HAP-1 (cell line): ENCODE data around the gene CDH13.

ENCODE experiments used
- DNase-seq, 2 experiments: peaks; one replicate each; pipeline ENCODE4 v3.0.0-alpha.2; 2016 to 2020; ENCODE audit warnings: low spot score in 2 of 2
- H3K27me3 ChIP-seq: fragments of 250-450 bp; sonication (Bioruptor Pico); 2 replicates; pipeline ENCODE4 v1.5.1; 2020; ENCODE audit warnings: low read depth, mild to moderate bottlenecking, moderate library complexity
- H3K36me3 ChIP-seq: fragments of 250-450 bp; sonication (Bioruptor Pico); replicated peaks from 2 replicates; pipeline ENCODE4 v1.5.1; 2020; ENCODE audit warnings: mild to moderate bottlenecking
- H3K4me1 ChIP-seq: fragments of 250-450 bp; sonication (Bioruptor Pico); 2 replicates; pipeline ENCODE4 v1.5.1; 2020; ENCODE audit warnings: mild to moderate bottlenecking
- H3K4me3 ChIP-seq: fragments of 250-450 bp; sonication (Bioruptor Pico); 2 replicates; pipeline ENCODE4 v1.5.1; 2020; ENCODE audit warnings: mild to moderate bottlenecking, moderate library complexity
- H3K9me3 ChIP-seq: fragments of 250-450 bp; sonication (Bioruptor Pico); 2 replicates; pipeline ENCODE4 v1.5.1; 2020; ENCODE audit warnings: mild to moderate bottlenecking, moderate library complexity
- in situ Hi-C: fragments of 300-500 bp; cut with MboI; formaldehyde crosslinking; loops from 3 replicates; pipeline ENCODE4 v1.14.3; 2020; ENCODE audit warnings: low sequenced_read_pairs, inconsistent platforms, mixed read lengths

CDH13 gene

DNA sequence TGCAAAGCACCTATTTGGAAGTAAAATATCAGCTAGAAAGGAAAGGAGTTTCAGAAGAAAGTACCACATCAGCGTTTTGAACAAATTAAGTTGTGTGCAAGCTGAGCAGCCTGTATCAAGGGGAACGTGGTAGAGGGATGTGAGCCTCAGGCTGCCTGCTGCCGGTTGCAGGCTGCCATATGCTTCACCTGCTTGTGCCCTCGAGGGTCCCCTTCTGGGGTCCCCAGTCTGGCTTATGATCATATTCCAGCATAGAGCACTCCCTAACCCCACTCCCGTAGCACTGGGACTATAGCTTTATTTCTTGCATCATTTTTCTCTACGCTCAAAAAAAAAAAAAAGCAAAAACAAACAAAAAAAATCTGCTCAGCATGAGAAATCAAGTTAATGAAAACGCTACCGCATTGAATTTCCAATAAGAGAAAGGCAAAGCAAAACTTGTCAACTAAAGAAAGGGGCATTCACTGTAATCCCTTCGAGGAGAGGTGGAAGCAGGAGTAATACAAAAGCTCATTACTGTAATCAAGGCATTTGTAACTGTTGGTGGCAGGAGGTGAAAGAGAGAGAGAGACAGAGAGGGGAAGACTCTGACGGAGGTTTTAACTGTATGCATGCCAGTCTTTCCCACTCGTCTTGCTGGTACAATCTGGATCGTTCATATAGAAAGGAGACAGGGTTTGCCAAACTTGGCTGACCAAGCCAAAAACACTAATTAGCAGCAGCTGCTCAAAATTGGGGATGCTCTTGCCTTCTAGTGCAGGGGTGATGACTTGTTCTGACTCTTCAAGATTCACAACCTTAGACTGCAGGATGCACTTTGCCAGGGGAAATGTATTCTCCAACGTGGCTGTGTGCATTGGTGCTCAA lies 922.8 kb downstream of the CDH13 start:
- Histone ChIP-seq H3K4me1 (no peaks in the 10 kb centered on the region), H3K36me3 (no peaks in the 10 kb centered on the region), H3K27me3 (no peaks in the 10 kb centered on the region), H3K9me3 (no peaks in the 10 kb centered on the region), H3K4me3 (no peak overlapping the region)
- no peak for DNase-seq
- in situ Hi-C loops, result no loop called here

- Histone ChIP-seq H3K9me3 (no peaks in the 10 kb centered on the region), H3K27me3 (no peaks in the 10 kb centered on the region), H3K4me1 (no peaks in the 10 kb centered on the region), H3K4me3 (no peak overlapping the region), H3K36me3 (no peaks in the 10 kb centered on the region)
- no peak for DNase-seq
- in situ Hi-C loops, result no loop called here
These were observed 923.4 kb downstream of the CDH13 start for GRCh38 chr16:83550183-83550569.

DNA sequence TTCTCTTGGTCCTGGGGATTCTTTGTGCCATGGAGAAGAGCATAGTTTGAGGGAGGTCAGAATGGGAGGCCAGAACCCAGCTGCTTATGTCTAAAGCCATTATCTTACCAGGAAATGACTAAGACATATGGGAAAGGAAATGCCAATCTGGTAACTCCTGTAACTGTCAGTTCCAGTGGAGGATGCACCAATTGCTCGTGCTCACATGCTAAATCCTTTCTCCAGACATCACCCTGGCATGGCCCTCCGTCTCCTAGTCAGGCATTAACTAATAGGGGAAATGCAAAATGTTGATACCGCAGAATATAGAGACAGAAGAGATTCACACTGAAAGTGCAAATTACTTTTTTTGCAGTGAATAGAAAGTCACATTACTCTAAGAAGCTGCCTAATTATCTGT lies 925.5 kb downstream of the CDH13 start:
- no peak for DNase-seq
- no peak overlapping the region for H3K4me3 ChIP-seq
- H3K4me1 ChIP-seq, result no peaks in the 10 kb centered on the region
- no peaks in the 10 kb centered on the region for H3K9me3 ChIP-seq
- no peaks in the 10 kb centered on the region for H3K36me3 ChIP-seq
- no peaks in the 10 kb centered on the region for H3K27me3 ChIP-seq
- in situ Hi-C loops, result no loop called here

DNA sequence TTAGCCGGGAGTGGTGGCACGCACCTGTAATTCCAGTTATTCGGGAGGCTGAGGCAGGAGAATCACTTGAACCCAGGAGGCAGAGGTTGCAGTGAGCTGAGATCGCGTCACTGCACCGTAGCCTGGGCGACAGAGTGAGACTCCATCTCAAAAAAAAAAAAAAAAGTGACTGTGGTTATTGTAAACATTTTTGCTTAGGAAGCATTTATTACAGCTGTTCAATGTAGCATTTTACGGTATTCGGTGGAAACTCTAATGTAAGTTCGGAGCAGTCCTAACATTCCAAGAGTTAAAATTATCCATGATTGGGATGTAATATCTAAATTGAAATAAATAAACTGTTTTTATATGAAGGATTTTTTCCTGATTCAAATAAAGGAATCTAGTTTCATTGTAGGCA lies 926.2 kb downstream of the CDH13 start:
- in situ Hi-C loops, result no loop called here
- H3K9me3 ChIP-seq, result no peaks in the 10 kb centered on the region
- H3K4me3 ChIP-seq, result no peak overlapping the region
- H3K36me3 ChIP-seq, result no peaks in the 10 kb centered on the region
- DNase-seq, result no peak
- no peaks in the 10 kb centered on the region for H3K27me3 ChIP-seq
- no peaks in the 10 kb centered on the region for H3K4me1 ChIP-seq

DNA sequence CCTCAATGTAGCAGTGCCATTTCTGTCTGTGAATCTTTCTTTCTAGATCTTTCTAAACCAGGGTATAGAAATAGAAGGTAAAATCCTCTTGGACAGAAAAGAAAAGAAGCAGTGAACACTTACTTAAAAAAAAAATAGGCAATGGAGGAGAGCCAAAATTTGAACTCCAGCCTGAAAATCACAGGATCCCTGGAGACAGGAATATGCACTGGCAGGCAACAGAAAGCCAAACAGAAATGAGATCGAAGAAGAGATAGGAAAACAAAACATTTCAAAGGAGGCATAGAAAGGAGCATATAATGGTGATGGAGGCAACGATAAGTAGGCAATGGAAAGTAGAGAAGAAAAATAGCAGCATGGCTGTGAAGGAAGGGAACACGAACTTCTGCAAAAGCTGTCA lies 927.3 kb downstream of the CDH13 start:
- no peaks in the 10 kb centered on the region for H3K4me1 ChIP-seq
- no peak overlapping the region for H3K4me3 ChIP-seq
- H3K9me3 ChIP-seq, result no peaks in the 10 kb centered on the region
- H3K36me3 ChIP-seq, result no peaks in the 10 kb centered on the region
- H3K27me3 ChIP-seq, result no peaks in the 10 kb centered on the region
- peak in 1 of 2 experiments; percentile 11 for DNase-seq
- in situ Hi-C loops, result no loop called here

GRCh38 chr16:83554540-83554939 lies 927.8 kb downstream of the CDH13 start:
- H3K27me3 ChIP-seq, result no peaks in the 10 kb centered on the region
- no peak for DNase-seq
- H3K36me3 ChIP-seq, result no peaks in the 10 kb centered on the region
- H3K9me3 ChIP-seq, result no peaks in the 10 kb centered on the region
- in situ Hi-C loops, result no loop called here
- H3K4me3 ChIP-seq, result no peak overlapping the region
- H3K4me1 ChIP-seq, result no peaks in the 10 kb centered on the region

GRCh38 chr16:83561876-83562275 lies 935.1 kb downstream of the CDH13 start:
- Histone ChIP-seq H3K27me3 (no peaks in the 10 kb centered on the region), H3K9me3 (no peaks in the 10 kb centered on the region), H3K4me3 (no peak overlapping the region), H3K4me1 (no peaks in the 10 kb centered on the region), H3K36me3 (no peaks in the 10 kb centered on the region)
- in situ Hi-C loops, result no loop called here
- DNase-seq, result peak in 1 of 2 experiments; percentile 16

DNA sequence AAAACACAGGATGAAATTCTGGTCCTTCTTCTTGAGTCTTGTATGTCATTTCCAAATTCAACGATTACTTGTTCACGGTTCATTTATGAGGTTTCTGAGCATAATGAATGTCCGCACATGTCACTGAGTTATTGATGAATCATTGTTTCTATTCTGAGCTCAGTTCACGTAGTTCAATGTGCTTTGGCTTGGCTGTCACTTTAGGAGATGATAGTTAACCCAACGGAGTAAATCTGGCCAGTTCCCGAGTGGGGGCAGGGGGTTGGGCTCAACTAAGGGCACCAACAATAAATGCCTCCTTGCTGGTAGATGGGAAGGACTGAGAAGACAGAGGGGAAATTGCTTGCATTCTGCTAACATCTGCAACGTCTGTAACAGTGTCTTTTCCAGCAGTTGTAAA lies 941.6 kb downstream of the CDH13 start:
- no peaks in the 10 kb centered on the region for H3K4me1 ChIP-seq
- H3K27me3 ChIP-seq, result no peaks in the 10 kb centered on the region
- in situ Hi-C loops, result no loop called here
- H3K36me3 ChIP-seq, result no peaks in the 10 kb centered on the region
- DNase-seq, result no peak
- H3K9me3 ChIP-seq, result no peaks in the 10 kb centered on the region
- no peak overlapping the region for H3K4me3 ChIP-seq

GRCh38 chr16:83574388-83574787 lies 947.6 kb downstream of the CDH13 start:
- DNase-seq, result no peak
- Histone ChIP-seq H3K4me1 (no peaks in the 10 kb centered on the region), H3K9me3 (no peaks in the 10 kb centered on the region), H3K36me3 (no peaks in the 10 kb centered on the region), H3K27me3 (no peaks in the 10 kb centered on the region), H3K4me3 (no peak overlapping the region)
- in situ Hi-C loops, result no loop called here

DNA sequence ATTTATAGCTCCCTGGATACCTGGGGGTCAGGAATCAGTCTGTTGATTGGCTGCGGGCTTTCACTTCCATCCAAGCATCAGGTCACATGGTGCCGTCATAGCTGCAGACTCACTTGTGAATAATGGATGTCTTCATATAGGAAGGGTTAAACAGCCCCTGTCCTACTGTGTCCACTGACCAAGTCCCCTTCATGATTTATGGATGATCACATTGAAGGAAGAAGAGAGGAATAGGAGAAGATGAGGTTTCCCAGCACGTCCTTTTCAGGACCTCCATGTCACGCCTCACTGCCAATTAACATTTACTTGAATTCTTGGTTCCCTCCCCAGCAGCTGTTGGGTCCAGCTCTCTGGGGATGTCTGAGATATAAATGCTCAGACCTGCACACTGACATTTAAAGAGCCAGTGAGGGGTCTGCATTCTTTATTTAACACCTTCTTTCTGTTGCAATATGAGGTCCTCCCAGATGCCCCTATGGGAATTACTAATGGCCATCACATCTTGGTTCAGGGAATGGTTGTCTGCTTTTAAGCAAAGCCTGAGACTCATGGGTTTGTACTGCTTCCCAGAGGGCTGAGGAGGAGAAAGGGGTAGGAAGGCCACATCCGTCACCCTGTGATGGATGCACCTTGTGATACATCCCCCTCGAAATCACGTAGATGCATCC lies 950.4 kb downstream of the CDH13 start:
- no peaks in the 10 kb centered on the region for H3K36me3 ChIP-seq
- H3K4me3 ChIP-seq, result no peak overlapping the region
- in situ Hi-C loops, result no loop called here
- H3K27me3 ChIP-seq, result no peaks in the 10 kb centered on the region
- no peaks in the 10 kb centered on the region for H3K9me3 ChIP-seq
- DNase-seq, result no peak
- no peaks in the 10 kb centered on the region for H3K4me1 ChIP-seq

DNA sequence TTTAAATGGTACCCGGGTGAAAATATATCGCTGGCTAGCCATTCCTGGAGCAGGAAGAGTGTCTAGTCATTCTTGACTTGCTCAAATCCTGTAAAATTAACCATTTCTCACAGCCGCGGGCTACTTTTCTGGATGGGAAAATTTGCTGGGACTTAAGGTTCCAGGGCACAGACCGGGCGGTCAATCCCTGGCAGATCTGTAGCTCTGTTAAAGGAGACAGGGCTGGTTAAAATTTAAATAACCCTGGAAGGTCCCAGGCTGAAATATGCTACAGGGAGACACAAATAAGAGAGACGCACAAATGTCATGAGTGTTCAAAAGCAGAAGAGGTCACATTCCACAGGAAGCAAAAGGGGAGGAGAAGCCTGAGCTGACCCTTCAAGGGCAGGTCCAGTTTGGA lies 951.4 kb downstream of the CDH13 start:
- in situ Hi-C loops, result no loop called here
- H3K4me1 ChIP-seq, result no peaks in the 10 kb centered on the region
- H3K4me3 ChIP-seq, result no peak overlapping the region
- DNase-seq, result no peak
- H3K36me3 ChIP-seq, result no peaks in the 10 kb centered on the region
- no peaks in the 10 kb centered on the region for H3K27me3 ChIP-seq
- no peaks in the 10 kb centered on the region for H3K9me3 ChIP-seq

DNA sequence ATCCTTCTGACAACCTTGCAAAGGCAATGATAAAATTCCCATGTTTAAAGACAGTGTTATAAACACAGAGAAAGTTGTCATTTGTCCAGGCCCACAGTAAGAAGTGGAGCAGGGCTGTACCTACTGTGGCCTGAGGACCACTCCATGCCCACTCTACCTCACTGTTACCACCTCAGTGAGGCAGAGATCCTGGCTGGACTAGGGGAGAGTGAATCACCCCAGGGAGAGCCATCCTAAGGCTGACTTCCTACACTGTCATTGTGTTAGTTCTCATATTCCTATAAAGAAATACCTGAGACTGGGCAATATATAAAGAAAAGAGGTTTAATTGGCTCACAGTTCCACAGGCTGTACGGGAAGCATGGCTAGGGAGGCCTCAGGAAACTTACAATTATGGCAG lies 952.3 kb downstream of the CDH13 start:
- in situ Hi-C loops, result no loop called here
- H3K27me3 ChIP-seq, result no peaks in the 10 kb centered on the region
- H3K4me3 ChIP-seq, result no peak overlapping the region
- DNase-seq, result no peak
- H3K9me3 ChIP-seq, result no peaks in the 10 kb centered on the region
- H3K4me1 ChIP-seq, result no peaks in the 10 kb centered on the region
- H3K36me3 ChIP-seq, result no peaks in the 10 kb centered on the region

- in situ Hi-C loops, result no loop called here
- DNase-seq, result no peak
These were observed 952.7 kb downstream of the CDH13 start for GRCh38 chr16:83579436-83579835.

DNA sequence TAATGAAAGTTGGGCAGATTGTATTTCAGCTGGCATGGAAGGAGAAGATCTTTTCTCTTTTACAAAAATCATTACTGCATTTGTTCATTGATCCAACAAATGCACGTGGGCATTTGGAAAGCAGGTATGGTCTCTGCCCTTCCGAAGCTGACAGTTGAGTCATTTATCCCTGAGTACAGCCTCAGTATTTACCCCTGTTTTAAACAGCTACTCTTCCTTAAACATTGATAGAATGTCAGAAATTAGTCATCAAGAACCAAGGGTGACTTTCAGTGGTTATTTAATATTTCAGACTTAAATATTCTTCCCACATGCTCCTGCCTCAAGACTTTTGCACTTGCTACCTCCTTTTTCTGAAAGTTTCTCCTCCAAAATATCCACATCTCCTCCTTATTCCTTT lies 954.3 kb downstream of the CDH13 start:
- no peak for DNase-seq
- Histone ChIP-seq H3K36me3 (no peaks in the 10 kb centered on the region), H3K9me3 (no peaks in the 10 kb centered on the region), H3K4me1 (no peaks in the 10 kb centered on the region), H3K27me3 (no peaks in the 10 kb centered on the region), H3K4me3 (no peak overlapping the region)
- in situ Hi-C loops, result no loop called here

More at GRCh38 chr16:83579436-83579835, 952.7 kb downstream of the CDH13 start:
- no peaks in the 10 kb centered on the region for H3K9me3 ChIP-seq
- no peaks in the 10 kb centered on the region for H3K27me3 ChIP-seq
- H3K4me1 ChIP-seq, result no peaks in the 10 kb centered on the region
- H3K4me3 ChIP-seq, result no peak overlapping the region
- H3K36me3 ChIP-seq, result no peaks in the 10 kb centered on the region
